WTC11 (cell line): ENCODE data around the gene SSBP2.

Source experiments
- CREM ChIP-seq: sonication (generic); formaldehyde crosslinking; IDR thresholded peaks from 2 replicates; pipeline ENCODE4 v1.8.1; 2022; ENCODE audit warnings: mild to moderate bottlenecking, missing genetic modification reagents, moderate library complexity
- CTCF ChIP-seq: fragments of 200-600 bp; IDR thresholded peaks from 2 replicates; pipeline ENCODE4 v1.8.0; 2022; ENCODE audit warnings: antibody characterized with exemption
- FOXP4 ChIP-seq: sonication (generic); formaldehyde crosslinking; IDR thresholded peaks from 2 replicates; pipeline ENCODE4 v1.8.0; 2022; ENCODE audit warnings: mild to moderate bottlenecking, missing genetic modification reagents
- KAT7 ChIP-seq: sonication (generic); formaldehyde crosslinking; IDR thresholded peaks from 2 replicates; pipeline ENCODE4 v1.8.1; 2023; ENCODE audit warnings: missing genetic modification reagents, mild to moderate bottlenecking, borderline replicate concordance
- NR2C2 ChIP-seq: sonication (generic); formaldehyde crosslinking; IDR thresholded peaks from 2 replicates; pipeline ENCODE4 v1.8.0; 2022; ENCODE audit warnings: mild to moderate bottlenecking, missing genetic modification reagents
- NR3C1 ChIP-seq: sonication (generic); formaldehyde crosslinking; conservative IDR thresholded peaks from 2 replicates; pipeline ENCODE4 v1.8.1; 2023; ENCODE audit warnings: low read depth, mild to moderate bottlenecking, missing genetic modification reagents
- ZNF121 ChIP-seq: sonication (generic); formaldehyde crosslinking; IDR thresholded peaks from 2 replicates; pipeline ENCODE4 v1.8.0; 2023; ENCODE audit warnings: missing genetic modification reagents
- ZNF232 ChIP-seq: sonication (generic); formaldehyde crosslinking; IDR thresholded peaks from 2 replicates; pipeline ENCODE4 v1.8.0; 2022; ENCODE audit warnings: mild to moderate bottlenecking, missing genetic modification reagents
- TF ChIP-seq, protein P1 (sequence below): sonication (generic); formaldehyde crosslinking; IDR thresholded peaks from 2 replicates; pipeline ENCODE4 v1.8.1; 2022; ENCODE audit warnings: low read depth, mild to moderate bottlenecking, moderate library complexity, missing genetic modification reagents, borderline replicate concordance
- TF ChIP-seq, protein P2 (sequence below): sonication (generic); formaldehyde crosslinking; IDR thresholded peaks from 2 replicates; pipeline ENCODE4 v1.8.1; 2023; ENCODE audit warnings: mild to moderate bottlenecking, missing genetic modification reagents

DNA sequence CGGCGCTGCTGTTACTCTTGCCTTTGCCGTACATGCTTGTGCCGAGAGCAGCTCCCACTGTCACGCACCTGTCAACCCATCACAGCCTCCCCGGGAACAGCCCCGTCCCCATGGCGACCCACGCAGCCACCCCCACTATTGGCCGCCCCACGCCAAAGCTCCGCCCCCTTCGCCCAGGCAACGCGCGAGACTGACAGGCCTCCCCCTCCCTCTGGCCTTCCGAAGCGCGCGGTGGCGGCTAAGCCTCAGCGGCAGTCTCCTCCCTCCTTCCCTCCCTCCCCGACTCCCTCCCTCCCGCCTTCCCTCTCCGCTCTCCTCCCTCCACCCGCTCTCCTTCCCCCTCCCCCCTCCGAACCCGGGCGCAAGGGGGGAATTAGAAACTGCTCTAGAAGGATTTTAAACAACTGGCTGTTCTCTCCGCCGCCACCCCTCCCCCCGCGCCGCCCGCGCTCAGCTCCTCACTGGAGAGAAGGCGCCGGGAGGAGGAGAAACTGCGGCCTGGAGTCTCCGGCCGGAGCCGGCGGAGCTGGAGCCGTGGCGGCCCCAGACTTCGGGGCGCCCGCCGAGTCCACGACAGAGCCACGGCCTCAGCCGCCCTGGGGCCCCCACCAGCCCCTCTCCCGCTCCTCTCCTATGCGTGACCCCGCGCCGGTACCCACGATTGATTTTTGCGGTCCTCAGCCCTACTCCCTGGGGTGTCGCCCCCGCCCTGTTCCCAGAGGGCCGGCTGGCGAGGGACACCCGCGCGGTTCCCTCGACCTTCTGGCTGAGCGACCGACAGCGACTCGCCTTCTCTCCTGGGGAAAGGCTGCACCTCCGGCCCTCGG is at the start of gene SSBP2:
- TF ChIP-seq ZNF121 (CRISPR knock-in tag) = no peak
- no peak for TF ChIP-seq NR2C2 (CRISPR knock-in tag)
- no peak for TF ChIP-seq CTCF
- peak; percentile 78; the same call in 1 of the 2 replicates for TF ChIP-seq ZNF232 (CRISPR knock-in tag)
- TF ChIP-seq, protein P1, sequence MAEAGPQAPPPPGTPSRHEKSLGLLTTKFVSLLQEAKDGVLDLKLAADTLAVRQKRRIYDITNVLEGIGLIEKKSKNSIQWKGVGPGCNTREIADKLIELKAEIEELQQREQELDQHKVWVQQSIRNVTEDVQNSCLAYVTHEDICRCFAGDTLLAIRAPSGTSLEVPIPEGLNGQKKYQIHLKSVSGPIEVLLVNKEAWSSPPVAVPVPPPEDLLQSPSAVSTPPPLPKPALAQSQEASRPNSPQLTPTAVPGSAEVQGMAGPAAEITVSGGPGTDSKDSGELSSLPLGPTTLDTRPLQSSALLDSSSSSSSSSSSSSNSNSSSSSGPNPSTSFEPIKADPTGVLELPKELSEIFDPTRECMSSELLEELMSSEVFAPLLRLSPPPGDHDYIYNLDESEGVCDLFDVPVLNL = no peak
- 0 out of 2 replicates have a peak, but pooled peaks have one; percentile 63 for TF ChIP-seq CREM (CRISPR knock-in tag)
- peak; percentile 52; the same call in 1 of the 2 replicates for TF ChIP-seq FOXP4 (CRISPR knock-in tag)
- TF ChIP-seq KAT7 (CRISPR knock-in tag) = peak; percentile 43; the same call in 1 of the 2 replicates
- no peak for TF ChIP-seq NR3C1 (CRISPR knock-in tag)
- TF ChIP-seq, protein P2, sequence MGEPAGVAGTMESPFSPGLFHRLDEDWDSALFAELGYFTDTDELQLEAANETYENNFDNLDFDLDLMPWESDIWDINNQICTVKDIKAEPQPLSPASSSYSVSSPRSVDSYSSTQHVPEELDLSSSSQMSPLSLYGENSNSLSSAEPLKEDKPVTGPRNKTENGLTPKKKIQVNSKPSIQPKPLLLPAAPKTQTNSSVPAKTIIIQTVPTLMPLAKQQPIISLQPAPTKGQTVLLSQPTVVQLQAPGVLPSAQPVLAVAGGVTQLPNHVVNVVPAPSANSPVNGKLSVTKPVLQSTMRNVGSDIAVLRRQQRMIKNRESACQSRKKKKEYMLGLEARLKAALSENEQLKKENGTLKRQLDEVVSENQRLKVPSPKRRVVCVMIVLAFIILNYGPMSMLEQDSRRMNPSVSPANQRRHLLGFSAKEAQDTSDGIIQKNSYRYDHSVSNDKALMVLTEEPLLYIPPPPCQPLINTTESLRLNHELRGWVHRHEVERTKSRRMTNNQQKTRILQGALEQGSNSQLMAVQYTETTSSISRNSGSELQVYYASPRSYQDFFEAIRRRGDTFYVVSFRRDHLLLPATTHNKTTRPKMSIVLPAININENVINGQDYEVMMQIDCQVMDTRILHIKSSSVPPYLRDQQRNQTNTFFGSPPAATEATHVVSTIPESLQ = no peak
